SK-N-SH (cell line): Measurements from ENCODE around the gene MPV17L2.

Experiments used
- CTCF ChIP-seq: fragments of 200-600 bp; sonication (generic); IDR thresholded peaks from 2 replicates; pipeline ENCODE4 v1.6.1; 2017; ENCODE audit warnings: antibody characterized with exemption, mild to moderate bottlenecking, moderate library complexity
- ELF1 ChIP-seq: IDR thresholded peaks from 2 replicates; pipeline ENCODE4 v1.4.0; 2012
- EP300 ChIP-seq, 2 experiments: IDR thresholded peaks; 2 replicates each; pipeline versions ENCODE4 v1.4.0 to v1.6.1; 2012; ENCODE audit warnings: borderline replicate concordance in 1 of 2, low read depth in 1 of 2, low read length in 1 of 2
- EZH2phosphoT487 ChIP-seq: fragments of 200-600 bp; sonication (generic); IDR thresholded peaks from 2 replicates; pipeline ENCODE4 v1.6.1; 2017; ENCODE audit warnings: low read depth, mixed run types, mild to moderate bottlenecking, antibody characterized with exemption, moderate library complexity, borderline replicate concordance
- NFIC ChIP-seq: IDR thresholded peaks from 2 replicates; pipeline ENCODE4 v1.4.0; 2012; ENCODE audit warnings: borderline replicate concordance
- NRF1 ChIP-seq: IDR thresholded peaks from 2 replicates; pipeline ENCODE4 v1.6.1; 2012; ENCODE audit warnings: low read depth, mild to moderate bottlenecking, low read length
- POLR2AphosphoS5 ChIP-seq: IDR thresholded peaks from 2 replicates; pipeline ENCODE4 v1.6.1; 2012; ENCODE audit warnings: low read depth, low read length
- RAD21 ChIP-seq: IDR thresholded peaks from 2 replicates; pipeline ENCODE4 v1.6.1; 2012; ENCODE audit warnings: mild to moderate bottlenecking, low read length
- TAF1 ChIP-seq: IDR thresholded peaks from 2 replicates; pipeline ENCODE4 v1.6.1; 2012; ENCODE audit warnings: low read depth, mild to moderate bottlenecking, low read length, moderate library complexity, borderline replicate concordance
- TCF12 ChIP-seq: IDR thresholded peaks from 2 replicates; pipeline ENCODE4 v1.4.0; 2012
- TEAD4 ChIP-seq: IDR thresholded peaks from 2 replicates; pipeline ENCODE4 v1.4.0; 2012; ENCODE audit warnings: mild to moderate bottlenecking, borderline replicate concordance; ENCODE audit not compliant: insufficient read depth
- USF2 ChIP-seq: fragments of 150-350 bp; IDR thresholded peaks from 2 replicates; pipeline ENCODE4 v1.6.1; 2017; ENCODE audit warnings: antibody characterized with exemption, low read length, low read depth, borderline replicate concordance
- TF ChIP-seq, protein P1 (sequence below): IDR thresholded peaks from 2 replicates; pipeline ENCODE4 v1.6.1; 2012; ENCODE audit warnings: mild to moderate bottlenecking, low read depth, low read length, moderate library complexity
- TF ChIP-seq, protein P2 (sequence below): IDR thresholded peaks from 2 replicates; pipeline ENCODE4 v1.4.0; 2012; ENCODE audit warnings: low read depth

GRCh38 chr19:18153556-18154134, 39.4 kb upstream of the MPV17L2 start:
- TF ChIP-seq CTCF (no peak), EP300 (IDR thresholded peaks at IDR 0.05; ENCODE audit: borderline replicate concordance in 1 of 2, low read depth in 1 of 2, low read length in 1 of 2) (no peak), POLR2AphosphoS5 (no peak), USF2 (no peak), TCF12 (no peak), TAF1 (no peak), EZH2phosphoT487 (no peak), ELF1 (no peak), RAD21 (no peak), NFIC (no peak), TEAD4 (no peak), NRF1 (no peak)
- TF ChIP-seq, protein P1, sequence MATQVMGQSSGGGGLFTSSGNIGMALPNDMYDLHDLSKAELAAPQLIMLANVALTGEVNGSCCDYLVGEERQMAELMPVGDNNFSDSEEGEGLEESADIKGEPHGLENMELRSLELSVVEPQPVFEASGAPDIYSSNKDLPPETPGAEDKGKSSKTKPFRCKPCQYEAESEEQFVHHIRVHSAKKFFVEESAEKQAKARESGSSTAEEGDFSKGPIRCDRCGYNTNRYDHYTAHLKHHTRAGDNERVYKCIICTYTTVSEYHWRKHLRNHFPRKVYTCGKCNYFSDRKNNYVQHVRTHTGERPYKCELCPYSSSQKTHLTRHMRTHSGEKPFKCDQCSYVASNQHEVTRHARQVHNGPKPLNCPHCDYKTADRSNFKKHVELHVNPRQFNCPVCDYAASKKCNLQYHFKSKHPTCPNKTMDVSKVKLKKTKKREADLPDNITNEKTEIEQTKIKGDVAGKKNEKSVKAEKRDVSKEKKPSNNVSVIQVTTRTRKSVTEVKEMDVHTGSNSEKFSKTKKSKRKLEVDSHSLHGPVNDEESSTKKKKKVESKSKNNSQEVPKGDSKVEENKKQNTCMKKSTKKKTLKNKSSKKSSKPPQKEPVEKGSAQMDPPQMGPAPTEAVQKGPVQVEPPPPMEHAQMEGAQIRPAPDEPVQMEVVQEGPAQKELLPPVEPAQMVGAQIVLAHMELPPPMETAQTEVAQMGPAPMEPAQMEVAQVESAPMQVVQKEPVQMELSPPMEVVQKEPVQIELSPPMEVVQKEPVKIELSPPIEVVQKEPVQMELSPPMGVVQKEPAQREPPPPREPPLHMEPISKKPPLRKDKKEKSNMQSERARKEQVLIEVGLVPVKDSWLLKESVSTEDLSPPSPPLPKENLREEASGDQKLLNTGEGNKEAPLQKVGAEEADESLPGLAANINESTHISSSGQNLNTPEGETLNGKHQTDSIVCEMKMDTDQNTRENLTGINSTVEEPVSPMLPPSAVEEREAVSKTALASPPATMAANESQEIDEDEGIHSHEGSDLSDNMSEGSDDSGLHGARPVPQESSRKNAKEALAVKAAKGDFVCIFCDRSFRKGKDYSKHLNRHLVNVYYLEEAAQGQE = no peak
- TF ChIP-seq, protein P2, sequence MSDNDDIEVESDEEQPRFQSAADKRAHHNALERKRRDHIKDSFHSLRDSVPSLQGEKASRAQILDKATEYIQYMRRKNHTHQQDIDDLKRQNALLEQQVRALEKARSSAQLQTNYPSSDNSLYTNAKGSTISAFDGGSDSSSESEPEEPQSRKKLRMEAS = no peak
